Measurements from ENCODE around the gene OPCML. TPM values are rescaled to one million over a fixed set of nuclear protein-coding genes. Genes with fewer than 3 reads are reported as not detected.

The OPCML gene
- total and polyA plus RNA-seq, 2 experiments from 2014 or later, result 1.2 to 4.4 TPM

- TF ChIP-seq ZNF462 (CRISPR knock-in tag; IDR thresholded peaks at IDR 0.05) (no peak), CTCF (conservative IDR thresholded peaks at IDR 0.05; ENCODE audit: low read depth in 2 of 2) (no peak), ZNF114 (CRISPR knock-in tag; IDR thresholded peaks at IDR 0.05) (no peak), EZH2phosphoT487 (IDR thresholded peaks at IDR 0.05; ENCODE audit: unreplicated experiment) (no peak), CREB1 (CRISPR knock-in tag; IDR thresholded peaks at IDR 0.05; ENCODE audit: low read depth) (no peak), ETS1 (IDR thresholded peaks at IDR 0.05) (no peak), EZH2 (IDR thresholded peaks at IDR 0.05; ENCODE audit: low read depth, unreplicated experiment) (no peak), NANOG (IDR thresholded peaks at IDR 0.05; ENCODE audit: borderline replicate concordance) (no peak), POLR2AphosphoS5 (IDR thresholded peaks at IDR 0.05; ENCODE audit: low read depth) (no peak), JUNB (IDR thresholded peaks at IDR 0.05; ENCODE audit: unreplicated experiment) (no peak), ZNF331 (CRISPR knock-in tag; IDR thresholded peaks at IDR 0.05; ENCODE audit: low read depth) (no peak)
- Histone ChIP-seq H3F3A (replicated peaks; ENCODE audit: low read depth) (no peaks in the 10 kb centered on the region), H3K4me1 (ENCODE audit: insufficient read depth) (no peaks in the 10 kb centered on the region), H3K9me2 (ENCODE audit: insufficient read depth) (no peaks in the 10 kb centered on the region), H3K4me3 (no peak overlapping the region), H4K20me1 (replicated peaks; ENCODE audit: insufficient read depth) (no peaks in the 10 kb centered on the region), H2AFZ (no peak overlapping the region), H3K36me3 (ENCODE audit: insufficient read depth) (no peaks in the 10 kb centered on the region), H3K79me2 (replicated peaks; ENCODE audit: insufficient read depth) (no peaks in the 10 kb centered on the region), H3K4me2 (no peak overlapping the region), H3K27me3 (ENCODE audit: insufficient read depth) (no peaks in the 10 kb centered on the region), H3K27ac (ENCODE audit: low read depth) (no peak overlapping the region)
- no peak overlapping the region for H3K4me3 Mint-ChIP-seq
- H3K36me3 Mint-ChIP-seq (ENCODE audit: low read depth), result no peaks in the 10 kb centered on the region
- no peak overlapping the region for H3K27ac Mint-ChIP-seq
- ATAC-seq, result no peak
- H3K4me1 Mint-ChIP-seq, result peaks cover 4% of the 10 kb centered on the region
- peaks cover 4% of the 10 kb centered on the region for H3K27me3 Mint-ChIP-seq (ENCODE audit: insufficient read depth, low read depth, poor library complexity)
- DNase-seq (ENCODE audit: low spot score), result no peak
- H3K9me3 Mint-ChIP-seq, result no peaks in the 10 kb centered on the region
Observed at GRCh38 chr11:132605825-132606570, 926.3 kb downstream of the OPCML start.

Measured in GM23338 (cell line).